ENCODE results near the gene TEDDM1. TPM values are rescaled to one million over a fixed set of nuclear protein-coding genes. Genes with fewer than 3 reads are reported as not detected.
"Not testable (repeated sequence)": the region's sequence is repeated elsewhere in the genome, so short reads cannot be mapped to it uniquely, and the experiment has no call there.

The TEDDM1 gene
- polyA plus RNA-seq (ENCODE audit: insufficient read length in 12 of 12): under 1 TPM in 5 of 12 donors, not detected in 7; 0.05 to 0.17 (median 0.09) TPM
- long read RNA-seq, donor 1: 0 reads
- long read RNA-seq, donor 2: 0 reads
- long read RNA-seq, donor 3: 0 reads
- long read RNA-seq, donor 4: 0 reads
- long read RNA-seq, donor 5: 0 reads
- long read RNA-seq, donor 6: 0 reads
- long read RNA-seq, donor 7: 0 reads
- long read RNA-seq, donor 8: 0 reads
- long read RNA-seq, donor 9: 0 reads
- long read RNA-seq, donor 10: 0 reads
- long read RNA-seq, donor 11, partial matches to known transcripts: 0 of 1 reads
- long read RNA-seq, donor 11, other reads (novel, unspliced or antisense): 0 of 1 reads

GRCh38 chr1:182400567-182400966 is at the start of gene TEDDM1:
Gene TEDDM1, minus strand, starts transcription at chr1:182400667. Its CDS starts 182 bp downstream, at chr1:182400485.
- no peak for DNase-seq

- DNase-seq: no peak
Measured at GRCh38 chr1:182450087-182450486, 49.6 kb upstream of the TEDDM1 start, which contains the start of gene RGSL1. Gene RGSL1, plus strand, starts transcription at chr1:182450146. Its CDS starts 20 bp downstream, at chr1:182450166.

- DNase-seq: no peak
Measured at GRCh38 chr1:182447660-182448059, 47.2 kb upstream of the TEDDM1 start.

- not testable (repeated sequence) for DNase-seq
Measured at GRCh38 chr1:182447124-182447523, 46.7 kb upstream of the TEDDM1 start.

- DNase-seq: peak; percentile 5
Measured at GRCh38 chr1:182446033-182446669, 45.7 kb upstream of the TEDDM1 start.

- no peak for DNase-seq
Measured at GRCh38 chr1:182444497-182444896, 44.0 kb upstream of the TEDDM1 start.

GRCh38 chr1:182442333-182442732 is 41.9 kb upstream of the TEDDM1 start:
- no peak for DNase-seq

- no peak for DNase-seq
Measured at GRCh38 chr1:182441719-182442118, 41.3 kb upstream of the TEDDM1 start.

GRCh38 chr1:182438326-182438725 is 37.9 kb upstream of the TEDDM1 start:
- DNase-seq: no peak

- no peak for DNase-seq
Measured at GRCh38 chr1:182433580-182433979, 33.1 kb upstream of the TEDDM1 start.

- DNase-seq: no peak
Measured at GRCh38 chr1:182431278-182431677, 30.8 kb upstream of the TEDDM1 start.

GRCh38 chr1:182430263-182431068 is 30.0 kb upstream of the TEDDM1 start:
- no peak for DNase-seq

- no peak for DNase-seq
Measured at GRCh38 chr1:182428043-182428442, 27.6 kb upstream of the TEDDM1 start.

GRCh38 chr1:182426442-182427430 is 26.3 kb upstream of the TEDDM1 start:
- DNase-seq: no peak

GRCh38 chr1:182415789-182416188 is 15.3 kb upstream of the TEDDM1 start:
- DNase-seq: no peak

- no peak for DNase-seq
Measured at GRCh38 chr1:182413969-182414368, 13.5 kb upstream of the TEDDM1 start.

GRCh38 chr1:182413486-182413885 is 13.0 kb upstream of the TEDDM1 start:
- DNase-seq: no peak

- DNase-seq: peak; percentile 34
Measured at GRCh38 chr1:182410620-182411273, 10.3 kb upstream of the TEDDM1 start.

GRCh38 chr1:182410138-182410537 is 9.7 kb upstream of the TEDDM1 start:
- DNase-seq: no peak

GRCh38 chr1:182408435-182409075 is 8.1 kb upstream of the TEDDM1 start:
- no peak for DNase-seq
